ENCODE data around the gene UBE2V1. TPM values are rescaled to one million over a fixed set of nuclear protein-coding genes. Genes with fewer than 3 reads are reported as not detected.

The UBE2V1 gene
- total and polyA plus RNA-seq, 2 donors (not counting 3 experiments of a cell fraction or from before 2014, with no cell fraction given): 145 to 156 TPM

DNA sequence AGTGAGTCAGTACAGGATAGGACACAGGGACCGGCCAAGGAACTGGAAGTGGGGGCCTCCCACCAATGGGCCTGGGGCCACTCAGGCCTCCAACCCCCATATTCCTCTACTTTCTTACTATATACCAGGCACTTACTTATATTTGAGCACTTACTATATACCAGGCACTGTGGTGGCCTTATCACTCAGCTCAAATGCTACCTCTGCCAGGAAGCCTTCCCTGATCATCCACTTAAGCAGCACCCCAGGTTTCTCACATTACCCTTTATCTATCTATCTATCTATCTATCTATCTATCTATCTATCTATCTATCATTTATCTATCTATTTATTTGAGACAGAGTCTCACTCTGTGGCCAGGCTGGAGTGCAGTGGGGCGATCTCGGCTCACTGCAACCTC lies 12.3 kb upstream of the UBE2V1 start:
- POLR2A ChIA-PET: no interaction called here
- Histone ChIP-seq H3K79me2 (ENCODE audit: control insufficient read depth, insufficient read depth, low read length) (peaks cover 7% of the 10 kb centered on the region), H3K27me3 (ENCODE audit: control insufficient read depth in 2 of 2, insufficient read depth in 2 of 2, low read length in 2 of 2) (no peaks in the 10 kb centered on the region), H4K20me1 (replicated peaks; ENCODE audit: control insufficient read depth, extremely low read depth, insufficient read depth, low read length) (no peaks in the 10 kb centered on the region), H3K36me3 (ENCODE audit: control insufficient read depth in 2 of 2, extremely low read depth in 1 of 2, insufficient read depth in 2 of 2, low read length in 2 of 2) (peaks cover 24 to 58% of the 10 kb centered on the region in 2 experiments), H3K27ac (ENCODE audit: insufficient read depth, low read depth, low read length) (no peak overlapping the region), H2AFZ (ENCODE audit: low read depth, low read length) (no peak overlapping the region), H3K9ac (replicated peaks; ENCODE audit: extremely low read depth, insufficient read depth, low read length) (no peak overlapping the region), H3K9me1 (replicated peaks; ENCODE audit: control insufficient read depth, extremely low read depth, insufficient read depth, low read length) (no peaks in the 10 kb centered on the region), H3K4me3 (replicated peaks in 1 of 3; ENCODE audit: insufficient read depth in 1 of 3, low read depth in 1 of 3, low read length in 3 of 3) (no peak overlapping the region), H3K4me1 (ENCODE audit: control insufficient read depth, extremely low read depth, insufficient read depth, low read length) (no peaks in the 10 kb centered on the region), H3K4me2 (ENCODE audit: insufficient read depth, low read length) (no peak overlapping the region), H3K9me3 (replicated peaks; ENCODE audit: control insufficient read depth, insufficient read depth, low read length) (no peaks in the 10 kb centered on the region)
- TF ChIP-seq GATA2 (IDR thresholded peaks at IDR 0.05; ENCODE audit: insufficient read depth, insufficient read length, low read depth, low read length): no peak
- no TSS peak for BruUV-seq (replicated peaks)
- CTCF ChIA-PET: interaction anchor here (1.1 to 10.7 kb wide), 4 partner anchors 8 to 54 kb away, joined by 3 to 309 read pairs (median 7); no protein-coding TSS in a partner anchor
- dilution Hi-C loops (cut with MboI; ENCODE audit: extremely low pct_ligation_motif_present, low sequenced_read_pairs) (no loop called here), intact Hi-C loops (cut with micrococcal nuclease) (no loop called here)
- FAIRE-seq (no peak), DNase-seq (ENCODE audit: low read depth, low spot score) (no peak)

DNA sequence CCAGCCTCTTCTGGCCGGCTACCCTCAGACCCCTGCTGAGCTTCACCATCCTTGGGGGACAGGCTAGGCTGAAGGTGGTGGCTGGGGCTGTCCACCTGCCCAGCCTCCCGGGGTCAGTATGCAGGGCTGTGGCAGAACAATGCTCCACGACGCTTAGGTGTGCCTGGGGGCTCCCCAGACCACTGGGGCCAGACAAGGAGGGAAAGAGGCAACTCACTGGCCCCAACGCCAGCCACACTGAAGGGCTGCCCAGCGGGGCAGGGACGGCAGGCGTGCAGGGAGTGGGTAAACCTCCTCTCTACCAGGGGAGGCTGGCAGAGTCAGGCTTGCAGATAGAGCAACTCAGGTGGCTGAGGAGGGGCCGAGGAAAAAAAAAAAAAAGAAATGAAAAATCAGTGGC lies 11.5 kb upstream of the UBE2V1 start:
- ChIA-PET POLR2A (no interaction called here), CTCF (interaction anchor here (1.1 to 10.7 kb wide), 3 partner anchors 9 to 54 kb away, joined by 3 to 309 read pairs (median 10); no protein-coding TSS in a partner anchor)
- dilution Hi-C loops (cut with MboI; ENCODE audit: extremely low pct_ligation_motif_present, low sequenced_read_pairs) (no loop called here), intact Hi-C loops (cut with micrococcal nuclease) (no loop called here)
- peaks cover 2% of the 10 kb centered on the region for H3K79me2 ChIP-seq (ENCODE audit: control insufficient read depth, insufficient read depth, low read length)
- FAIRE-seq (no peak), DNase-seq (ENCODE audit: low read depth, low spot score) (no peak)
- TSS peak; percentile 25 for BruUV-seq (replicated peaks)
- no peak overlapping the region for H2AFZ ChIP-seq (ENCODE audit: low read depth, low read length)
- no peak overlapping the region for H3K4me3 ChIP-seq (replicated peaks in 1 of 3; ENCODE audit: insufficient read depth in 1 of 3, low read depth in 1 of 3, low read length in 3 of 3)
- H3K9me1 ChIP-seq (replicated peaks; ENCODE audit: control insufficient read depth, extremely low read depth, insufficient read depth, low read length): no peaks in the 10 kb centered on the region
- H3K27me3 ChIP-seq (ENCODE audit: control insufficient read depth in 2 of 2, insufficient read depth in 2 of 2, low read length in 2 of 2): no peaks in the 10 kb centered on the region
- TF ChIP-seq GATA2 (IDR thresholded peaks at IDR 0.05; ENCODE audit: insufficient read depth, insufficient read length, low read depth, low read length): no peak
- TF ChIP-seq EZH2 (IDR thresholded peaks at IDR 0.05; ENCODE audit: borderline replicate concordance, low read depth, low read length, severe bottlenecking): no peak
- TF ChIP-seq, protein P1, sequence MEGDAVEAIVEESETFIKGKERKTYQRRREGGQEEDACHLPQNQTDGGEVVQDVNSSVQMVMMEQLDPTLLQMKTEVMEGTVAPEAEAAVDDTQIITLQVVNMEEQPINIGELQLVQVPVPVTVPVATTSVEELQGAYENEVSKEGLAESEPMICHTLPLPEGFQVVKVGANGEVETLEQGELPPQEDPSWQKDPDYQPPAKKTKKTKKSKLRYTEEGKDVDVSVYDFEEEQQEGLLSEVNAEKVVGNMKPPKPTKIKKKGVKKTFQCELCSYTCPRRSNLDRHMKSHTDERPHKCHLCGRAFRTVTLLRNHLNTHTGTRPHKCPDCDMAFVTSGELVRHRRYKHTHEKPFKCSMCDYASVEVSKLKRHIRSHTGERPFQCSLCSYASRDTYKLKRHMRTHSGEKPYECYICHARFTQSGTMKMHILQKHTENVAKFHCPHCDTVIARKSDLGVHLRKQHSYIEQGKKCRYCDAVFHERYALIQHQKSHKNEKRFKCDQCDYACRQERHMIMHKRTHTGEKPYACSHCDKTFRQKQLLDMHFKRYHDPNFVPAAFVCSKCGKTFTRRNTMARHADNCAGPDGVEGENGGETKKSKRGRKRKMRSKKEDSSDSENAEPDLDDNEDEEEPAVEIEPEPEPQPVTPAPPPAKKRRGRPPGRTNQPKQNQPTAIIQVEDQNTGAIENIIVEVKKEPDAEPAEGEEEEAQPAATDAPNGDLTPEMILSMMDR (IDR thresholded peaks at IDR 0.05; ENCODE audit: extremely low read depth in 1 of 2, insufficient read depth in 1 of 2, low read depth in 1 of 2, low read length in 2 of 2): no peak
- TF ChIP-seq, protein P2, sequence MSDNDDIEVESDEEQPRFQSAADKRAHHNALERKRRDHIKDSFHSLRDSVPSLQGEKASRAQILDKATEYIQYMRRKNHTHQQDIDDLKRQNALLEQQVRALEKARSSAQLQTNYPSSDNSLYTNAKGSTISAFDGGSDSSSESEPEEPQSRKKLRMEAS (IDR thresholded peaks at IDR 0.05; ENCODE audit: insufficient read depth, insufficient read length): no peak
- TF ChIP-seq POLR2A (IDR thresholded peaks at IDR 0.05; ENCODE audit: low read depth, low read length): no peak
- no peak for TF ChIP-seq FOS (IDR thresholded peaks at IDR 0.05; ENCODE audit: borderline replicate concordance, insufficient read depth, low read length)
- TF ChIP-seq MYC (IDR thresholded peaks at IDR 0.05; ENCODE audit: low read depth, low read length): no peak
- TF ChIP-seq JUN (IDR thresholded peaks at IDR 0.05; ENCODE audit: borderline replicate concordance, insufficient read depth, insufficient read length, low read depth): no peak
- TF ChIP-seq POLR2AphosphoS5 (IDR thresholded peaks at IDR 0.05; ENCODE audit: insufficient read depth, low read depth, low read length): no peak
- no peak overlapping the region for H3K27ac ChIP-seq (ENCODE audit: insufficient read depth, low read depth, low read length)
- no peaks in the 10 kb centered on the region for H4K20me1 ChIP-seq (replicated peaks; ENCODE audit: control insufficient read depth, extremely low read depth, insufficient read depth, low read length)
- H3K4me2 ChIP-seq (ENCODE audit: insufficient read depth, low read length): no peak overlapping the region
- no peak overlapping the region for H3K9ac ChIP-seq (replicated peaks; ENCODE audit: extremely low read depth, insufficient read depth, low read length)
- H3K4me1 ChIP-seq (ENCODE audit: control insufficient read depth, extremely low read depth, insufficient read depth, low read length): no peaks in the 10 kb centered on the region
- H3K9me3 ChIP-seq (replicated peaks; ENCODE audit: control insufficient read depth, insufficient read depth, low read length): no peaks in the 10 kb centered on the region
- peaks cover 21 to 50% of the 10 kb centered on the region in 2 experiments for H3K36me3 ChIP-seq (ENCODE audit: control insufficient read depth in 2 of 2, extremely low read depth in 1 of 2, insufficient read depth in 2 of 2, low read length in 2 of 2)

Data from endothelial cell of umbilical vein (primary cell).